ENCODE results near the gene IFNLR1.

IFNLR1 gene

DNA sequence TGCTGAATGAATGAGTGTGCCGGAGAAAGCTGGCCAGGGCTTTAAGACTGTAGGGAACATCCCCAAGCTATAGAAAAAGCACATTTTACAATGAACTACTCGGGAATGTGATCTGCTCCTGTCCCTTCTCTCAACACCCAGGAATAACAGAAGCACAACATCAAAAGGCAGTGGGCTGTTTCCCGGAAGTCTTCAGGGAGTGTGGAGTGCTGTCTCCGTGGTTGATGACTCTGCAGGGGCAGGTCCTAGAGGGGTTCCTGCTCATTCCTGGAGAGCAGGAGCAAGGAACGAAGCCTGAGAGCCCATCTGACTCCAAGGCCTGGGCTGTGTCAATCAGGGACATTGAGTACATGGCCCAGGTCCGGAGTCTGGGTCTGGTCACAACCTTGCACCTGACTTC, 39.3 kb downstream of the IFNLR1 start:
- no peak for DNase-seq (ENCODE audit: low read depth)

DNA sequence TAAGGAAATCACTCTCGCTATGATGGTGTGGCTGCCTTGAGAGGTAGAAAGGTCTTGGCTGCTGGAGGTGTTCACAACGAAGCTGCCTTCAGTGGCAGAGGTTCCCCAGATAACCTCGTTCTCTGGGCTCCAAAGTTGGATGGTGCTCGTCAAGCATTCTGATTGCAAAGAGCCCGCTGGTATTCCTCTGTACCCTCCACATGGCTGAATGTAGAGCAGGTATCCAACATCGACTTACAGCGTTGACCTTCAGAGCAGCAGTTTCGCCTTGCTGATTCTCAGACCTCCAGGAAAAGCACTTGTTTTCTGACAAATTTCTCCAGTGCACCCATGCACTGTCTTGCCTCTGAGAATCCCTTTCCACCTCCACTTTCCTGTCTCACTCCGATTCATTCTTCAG, 39.9 kb downstream of the IFNLR1 start:
- no peak for DNase-seq (ENCODE audit: low read depth)

DNA sequence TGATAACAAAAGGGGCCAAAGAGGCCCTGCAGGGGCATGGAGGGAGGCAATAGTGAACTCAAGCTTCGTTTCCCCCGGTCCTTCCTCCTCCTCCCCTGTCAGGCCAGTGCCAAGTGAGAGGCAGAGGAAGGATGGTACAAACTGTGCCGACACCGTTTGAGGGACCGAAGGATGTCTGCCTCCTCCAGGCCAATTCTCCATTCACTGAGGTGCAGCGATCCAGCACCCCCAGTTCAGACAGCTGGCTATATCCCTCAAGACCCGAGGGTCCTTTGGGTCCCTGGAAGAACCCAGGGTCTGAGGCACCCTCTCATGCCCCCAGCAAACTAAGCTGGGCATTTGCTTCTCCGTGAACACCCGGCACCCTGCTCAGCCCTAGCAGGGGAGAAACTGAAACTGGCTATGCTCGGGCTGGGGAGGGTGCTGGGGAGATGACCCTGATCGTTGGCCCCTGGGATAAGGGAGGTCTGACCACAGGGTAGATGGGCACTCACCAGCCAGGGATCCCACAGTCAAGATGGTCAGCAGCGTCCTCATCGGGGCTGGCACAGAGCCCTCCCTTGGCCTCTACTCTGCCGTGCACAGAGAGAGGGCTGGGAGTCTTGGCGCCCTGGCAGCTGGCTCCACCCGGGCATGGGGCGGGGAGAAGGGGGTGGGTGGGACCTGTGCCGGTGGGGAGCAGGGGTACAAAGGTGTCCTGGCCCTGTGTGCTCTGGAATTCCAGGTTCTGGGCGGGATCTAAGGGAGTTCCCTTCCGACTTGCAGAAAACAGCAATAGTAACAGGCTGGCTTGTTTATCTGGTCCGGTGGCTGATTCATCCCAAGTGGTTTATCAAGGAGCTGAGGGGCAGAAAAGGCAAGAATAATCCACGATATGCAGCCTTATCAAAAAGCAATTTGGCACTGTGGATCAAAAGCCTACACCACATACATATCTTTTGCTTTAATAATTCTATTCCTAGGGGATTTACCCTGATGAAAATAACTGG, 44.2 kb downstream of the IFNLR1 start, which contains the start of gene IL22RA1:
Gene IL22RA1 (minus strand): TSS at position 595 of the 989 bp plus-strand sequence. CDS start 58 bp downstream, at position 537.
- no peak for DNase-seq (ENCODE audit: low read depth)

DNA sequence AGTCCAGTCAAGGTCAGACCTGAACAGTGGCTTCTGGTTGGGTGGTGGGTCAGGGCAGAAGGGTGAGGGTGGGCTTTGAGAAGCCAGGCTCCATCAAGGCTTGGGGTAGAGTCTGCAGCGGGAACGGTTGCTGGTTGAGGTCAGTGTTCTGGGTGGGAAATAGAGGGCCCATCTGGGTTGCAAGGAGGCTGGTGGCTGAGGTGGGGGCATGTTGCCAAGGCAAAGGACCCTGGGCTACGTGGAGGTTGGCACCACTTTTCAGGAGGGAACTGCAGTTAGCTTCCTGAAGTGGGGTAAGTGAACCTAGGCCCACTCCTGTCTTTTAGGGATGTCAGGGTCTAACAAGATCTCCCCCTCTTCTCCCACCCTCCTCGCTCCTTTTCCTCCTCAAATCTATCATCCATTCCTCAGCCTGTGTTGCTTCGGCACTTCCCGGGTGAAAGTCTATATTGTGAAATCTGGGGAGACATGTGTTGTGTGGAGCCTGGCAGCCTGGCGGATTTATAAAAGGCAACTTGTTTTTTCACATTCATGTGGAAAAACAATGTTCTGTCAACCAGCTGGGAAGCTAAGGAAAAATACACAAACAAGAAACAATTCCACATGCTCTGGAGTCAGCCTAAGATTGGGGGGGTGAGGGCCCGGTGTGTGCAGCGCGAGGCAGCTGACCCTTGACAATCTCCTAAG, 45.6 kb downstream of the IFNLR1 start:
- no peak for DNase-seq (ENCODE audit: low read depth)

DNA sequence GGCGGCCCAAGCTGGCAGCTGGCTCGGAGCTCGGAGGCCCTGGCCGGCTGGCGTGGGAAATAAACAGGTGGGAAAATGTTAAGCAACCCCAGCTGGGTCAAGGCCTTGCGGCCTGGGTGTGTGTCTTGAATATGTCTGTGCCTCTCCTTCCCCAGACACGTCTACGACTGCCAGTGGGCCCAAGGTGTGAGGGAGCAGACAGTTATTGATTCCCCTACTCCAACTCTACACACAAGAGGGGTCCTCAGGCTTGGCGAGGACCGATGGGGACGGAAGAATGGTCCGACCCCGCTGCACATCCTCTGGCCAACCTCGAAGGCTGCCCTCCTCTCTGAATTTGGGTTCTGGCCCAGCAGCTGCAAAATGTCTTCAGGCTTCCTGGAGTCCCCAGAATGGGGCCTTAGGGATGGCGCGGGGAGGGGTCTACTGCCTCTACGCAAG, 46.3 kb downstream of the IFNLR1 start:
- DNase-seq (ENCODE audit: low read depth), result no peak

DNA sequence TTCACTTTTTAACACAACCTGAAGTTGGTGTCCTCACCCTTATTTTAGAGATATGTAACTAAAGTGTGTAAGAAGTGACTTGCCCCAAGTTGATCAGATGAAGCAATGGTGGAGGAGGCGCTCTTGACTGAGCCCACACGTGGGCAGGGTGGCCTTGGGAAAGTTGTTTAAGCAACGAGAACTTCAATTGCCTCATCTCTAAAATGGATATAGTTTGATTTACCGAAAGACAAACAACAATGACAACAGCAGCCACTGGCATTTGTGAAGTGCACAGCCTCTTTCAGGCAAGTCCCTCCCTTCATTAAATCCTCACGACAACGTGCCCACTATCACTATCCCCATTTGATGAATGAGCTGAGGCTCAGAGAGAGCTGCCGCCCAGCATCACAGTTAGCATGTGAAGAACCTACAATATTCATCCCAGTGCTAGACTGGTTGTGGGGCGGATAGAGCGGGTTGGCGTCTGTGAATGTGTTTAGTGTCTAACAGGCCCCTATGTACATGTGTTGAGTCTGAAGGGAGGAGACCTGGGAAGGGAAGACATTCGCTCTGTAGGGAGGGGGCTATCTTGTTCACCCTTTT, 47.2 kb downstream of the IFNLR1 start:
- no peak for DNase-seq (ENCODE audit: low read depth)

DNA sequence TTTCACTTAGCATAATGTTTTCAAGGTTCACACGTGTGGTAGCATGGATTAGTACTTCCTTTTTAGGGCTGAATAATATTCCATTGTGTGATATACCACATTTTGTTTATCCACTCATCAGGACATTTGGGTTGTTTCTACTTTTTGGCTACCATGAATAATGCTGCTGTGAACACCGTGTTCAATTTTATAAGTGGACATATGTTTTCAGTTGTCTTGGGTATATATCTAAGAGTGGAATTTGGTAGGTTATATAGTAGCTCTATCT, 47.9 kb downstream of the IFNLR1 start:
- DNase-seq (ENCODE audit: low read depth), result no peak

DNA sequence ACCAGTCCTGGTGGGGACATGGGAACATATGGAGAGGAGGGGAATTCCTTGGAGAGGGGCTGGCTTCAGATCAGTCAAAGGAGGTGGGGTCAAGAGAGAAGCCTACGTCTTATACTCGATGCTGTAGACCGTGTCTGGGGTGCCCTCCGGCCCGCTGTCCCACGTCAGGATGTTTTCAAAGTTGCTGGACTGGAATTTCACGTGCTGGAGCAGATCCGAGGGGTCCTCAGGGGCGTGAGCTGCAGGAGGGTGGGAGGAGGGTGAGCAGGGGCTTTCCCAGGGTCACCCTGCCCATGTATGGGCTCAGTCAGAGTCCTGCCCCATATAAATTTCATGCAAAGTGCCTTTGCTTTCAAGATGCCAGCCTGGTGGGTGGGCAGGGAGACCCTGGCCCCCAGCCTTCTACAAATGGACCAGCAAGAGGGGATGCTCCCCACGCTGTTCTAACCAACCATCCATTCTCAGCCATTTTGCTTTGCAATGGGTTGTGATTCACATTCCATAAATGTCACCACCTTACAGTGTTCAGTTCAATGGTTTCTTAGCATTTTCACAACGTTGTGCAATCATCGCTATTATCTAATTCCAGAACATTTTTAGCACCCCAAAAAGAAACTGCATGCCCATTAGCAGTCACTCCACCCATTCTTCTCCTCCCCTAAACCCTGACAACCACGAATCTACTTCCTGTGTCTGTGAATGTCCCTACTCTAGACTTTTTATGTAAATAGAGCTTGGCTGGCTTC, 48.4 kb downstream of the IFNLR1 start:
- DNase-seq (ENCODE audit: low read depth), result no peak

DNA sequence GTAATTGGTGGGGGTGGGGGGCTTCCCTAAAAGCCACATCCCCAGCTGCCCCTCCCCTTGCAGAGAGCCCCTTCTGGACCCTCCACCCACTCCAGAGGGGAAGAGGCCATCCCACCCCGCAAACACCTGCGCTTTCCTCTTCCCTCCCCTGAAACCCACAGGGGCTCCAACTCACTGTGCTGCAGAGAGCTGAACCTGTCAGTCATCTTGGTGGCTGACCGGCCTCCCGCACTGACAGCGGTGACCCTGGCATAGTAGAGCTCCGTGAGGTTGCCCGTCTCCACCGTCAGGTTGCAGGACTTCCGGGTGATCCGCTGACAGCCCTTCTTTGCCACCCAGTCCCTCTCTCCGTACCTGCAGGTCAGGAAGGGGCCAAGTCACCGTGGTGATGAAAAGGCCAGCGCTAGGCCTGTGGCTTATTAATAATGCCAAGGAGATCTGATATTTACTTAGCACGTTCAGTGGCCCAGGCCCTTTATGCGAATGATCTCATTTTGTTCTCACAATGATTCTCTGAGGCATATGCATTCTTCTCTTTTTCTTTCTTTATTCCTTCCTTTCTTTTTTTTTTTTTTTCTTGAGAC, 50.0 kb downstream of the IFNLR1 start:
- no peak for DNase-seq (ENCODE audit: low read depth)

DNA sequence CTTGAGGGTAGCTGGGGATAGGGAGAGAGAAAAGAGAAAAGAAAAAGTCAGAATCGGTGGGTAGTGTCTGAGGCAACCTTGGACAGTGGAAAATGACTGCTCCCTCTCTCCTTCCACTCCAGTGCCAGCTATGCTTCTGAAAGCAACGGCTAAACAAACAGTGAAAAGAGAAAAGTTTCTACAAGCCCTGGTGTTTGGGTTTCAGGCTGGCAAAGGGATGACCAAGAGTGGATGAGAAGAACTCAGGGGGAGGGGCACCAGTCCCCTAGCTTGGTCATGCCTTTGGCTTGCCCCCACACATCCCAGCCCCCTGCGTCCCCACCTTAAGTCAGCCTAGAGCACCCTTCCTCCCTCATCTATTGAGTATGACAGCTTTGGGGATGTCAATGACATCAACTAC, 52.7 kb downstream of the IFNLR1 start:
- DNase-seq (ENCODE audit: low read depth), result no peak

DNA sequence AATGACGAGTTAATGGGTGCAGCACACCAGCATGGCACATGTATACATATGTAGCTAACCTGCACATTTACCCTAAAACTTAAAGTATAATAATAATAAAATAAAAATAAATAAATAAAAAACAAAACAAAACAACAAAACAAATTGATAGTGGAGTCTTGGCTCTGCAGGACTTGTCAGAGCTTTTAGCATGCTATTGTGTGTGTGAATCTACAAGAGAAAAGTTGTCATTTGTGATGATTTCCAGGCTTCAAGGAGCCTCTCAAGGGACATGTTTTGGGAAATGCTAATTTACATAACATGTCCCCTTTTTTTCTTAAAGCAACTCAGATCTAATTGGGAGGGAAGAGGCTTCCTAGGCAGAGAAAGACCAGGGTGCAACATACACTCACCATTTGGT, 53.3 kb downstream of the IFNLR1 start:
- DNase-seq (ENCODE audit: low read depth), result no peak

DNA sequence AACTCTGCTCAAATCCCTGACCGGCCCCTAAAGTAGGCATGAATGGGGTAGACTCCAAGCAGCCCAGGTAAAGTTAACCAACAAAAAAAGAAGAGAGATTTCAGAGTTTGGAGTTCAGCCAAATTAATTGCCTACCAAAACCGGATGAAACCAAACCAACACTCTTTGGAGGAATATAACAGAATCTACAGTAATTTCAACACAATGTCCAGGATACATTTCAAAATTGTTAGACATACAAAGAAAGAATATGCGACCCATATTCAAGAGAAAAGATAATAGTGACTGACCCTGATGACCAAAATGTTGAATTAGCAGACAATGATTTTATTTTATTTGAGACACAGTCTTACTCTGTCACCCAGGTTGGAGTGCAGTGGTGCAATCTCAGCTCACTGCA, 56.7 kb downstream of the IFNLR1 start:
- no peak for DNase-seq (ENCODE audit: low read depth)

DNA sequence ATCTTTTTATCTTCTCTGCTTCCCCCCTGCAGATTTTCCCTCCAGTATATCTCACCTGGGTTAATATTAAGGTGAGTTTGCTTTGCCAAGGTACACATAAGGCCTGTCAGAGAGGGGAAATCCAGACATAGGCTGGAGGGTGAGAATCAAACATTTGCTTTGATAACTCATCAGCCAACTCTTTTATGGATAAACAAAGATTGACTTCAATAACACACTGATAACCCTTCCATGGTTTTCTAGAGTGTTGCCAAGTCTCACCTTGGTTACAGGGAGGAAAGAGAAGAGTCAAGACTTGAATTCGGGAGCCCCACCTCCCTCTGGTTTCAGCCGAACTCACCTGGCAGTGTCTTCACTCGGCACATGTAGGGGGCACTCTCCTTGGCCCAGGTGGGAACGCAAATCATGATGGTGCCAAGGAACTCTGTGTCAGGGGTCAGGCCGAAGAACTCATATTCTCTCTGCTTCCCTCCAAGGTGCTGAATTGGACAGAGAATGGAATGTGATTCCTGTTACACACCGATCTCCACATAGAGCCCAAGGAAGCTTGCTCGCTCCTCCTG, 59.2 kb downstream of the IFNLR1 start:
- DNase-seq (ENCODE audit: low read depth), result no peak

DNA sequence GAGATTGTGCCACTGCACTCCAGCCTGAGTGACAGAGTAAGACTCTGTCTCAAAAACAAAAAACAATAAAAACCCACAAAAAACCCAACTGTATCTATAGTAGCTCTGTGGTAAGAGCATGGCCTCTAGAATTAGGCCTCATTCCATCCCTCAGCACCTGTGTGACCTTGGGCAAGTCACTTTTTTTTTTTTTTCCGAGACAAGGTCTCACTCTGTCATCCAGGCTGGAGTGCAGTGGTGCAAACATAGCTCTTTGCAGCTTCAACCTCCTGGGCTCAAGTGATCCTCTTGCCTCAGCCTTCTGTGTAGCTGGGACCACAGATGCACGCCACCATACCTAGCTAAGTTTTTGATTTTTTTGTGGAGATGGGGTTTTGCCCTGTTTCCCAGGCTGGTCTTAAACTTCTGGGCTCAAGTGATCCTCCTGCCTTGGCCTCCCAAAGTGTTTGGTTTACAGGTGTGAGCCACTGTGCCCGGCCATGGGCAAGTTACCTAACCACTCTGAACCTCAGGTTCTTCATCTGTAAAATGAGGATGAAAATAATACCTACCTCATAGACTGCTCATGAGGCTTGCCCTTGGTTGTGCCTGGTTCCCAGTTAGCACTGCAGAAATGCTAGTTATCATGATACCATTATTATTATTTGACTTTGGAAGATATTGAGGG, 59.8 kb downstream of the IFNLR1 start:
- DNase-seq (ENCODE audit: low read depth), result no peak

DNA sequence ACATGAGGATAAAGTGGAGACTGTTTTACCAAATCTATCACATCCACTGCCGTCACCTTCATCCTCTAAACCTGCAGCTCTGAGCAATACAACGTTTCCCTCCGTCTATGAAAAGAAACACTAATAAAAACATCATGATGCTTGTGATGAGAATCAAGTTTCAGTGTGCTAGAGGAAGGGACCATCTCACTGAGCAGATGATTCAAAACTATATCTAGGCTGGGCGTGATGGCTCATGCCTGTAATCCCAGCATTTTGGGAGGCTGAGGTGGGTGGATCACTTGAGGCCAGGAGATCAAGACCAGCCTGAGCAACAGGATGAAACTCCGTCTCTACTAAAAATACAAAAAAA, 60.4 kb downstream of the IFNLR1 start:
- no peak for DNase-seq (ENCODE audit: low read depth)

DNA sequence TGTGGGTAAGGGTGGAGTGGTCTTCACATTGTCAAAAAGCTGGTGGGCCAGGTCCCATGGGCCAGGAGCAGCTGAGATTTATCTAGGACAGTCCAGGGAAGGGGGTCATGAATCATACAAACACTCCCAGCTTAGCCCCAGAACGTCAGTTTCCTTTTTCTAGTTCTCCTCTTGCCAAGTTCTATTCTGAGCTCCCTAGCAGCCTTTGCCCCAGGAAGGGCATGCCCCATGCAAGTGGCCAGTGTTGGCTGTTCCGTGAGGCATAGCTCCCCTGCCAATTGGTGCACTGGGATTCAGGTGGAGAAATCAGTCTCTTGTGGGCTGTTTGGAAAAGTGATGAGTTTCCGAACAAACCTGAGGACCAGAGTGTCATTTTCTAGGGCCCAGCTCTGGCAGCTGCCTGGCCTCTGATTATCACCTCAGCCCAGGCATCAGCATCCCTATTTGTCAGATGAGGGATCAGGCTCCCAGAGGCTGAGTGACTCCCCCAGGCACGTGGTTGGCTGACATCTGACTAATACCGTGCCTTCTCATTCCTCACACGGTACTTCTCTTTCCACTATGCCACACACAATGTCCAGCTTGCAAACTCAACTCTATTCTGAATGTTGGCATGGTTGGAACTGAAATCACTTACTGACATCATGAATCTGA, 60.9 kb downstream of the IFNLR1 start:
- no peak for DNase-seq (ENCODE audit: low read depth)

DNA sequence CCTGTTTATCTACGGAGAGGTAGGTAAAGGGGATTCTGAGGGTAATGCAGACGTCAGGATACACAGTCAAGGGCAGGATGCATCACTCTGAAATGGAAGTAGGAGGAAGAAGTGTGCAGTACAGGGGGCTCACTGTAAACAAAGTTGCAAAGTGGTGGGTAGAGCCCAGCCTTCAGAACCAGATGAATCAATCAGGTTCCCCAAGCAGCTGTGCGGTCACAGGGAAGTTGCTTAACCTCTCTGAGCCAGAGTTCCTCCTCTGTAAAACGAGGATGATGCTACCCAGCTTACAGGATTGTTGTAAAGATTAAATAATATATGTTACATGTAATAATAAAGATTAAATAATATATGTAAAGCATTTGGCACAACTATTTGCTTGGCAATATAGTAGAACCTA, 61.6 kb downstream of the IFNLR1 start:
- no peak for DNase-seq (ENCODE audit: low read depth)

DNA sequence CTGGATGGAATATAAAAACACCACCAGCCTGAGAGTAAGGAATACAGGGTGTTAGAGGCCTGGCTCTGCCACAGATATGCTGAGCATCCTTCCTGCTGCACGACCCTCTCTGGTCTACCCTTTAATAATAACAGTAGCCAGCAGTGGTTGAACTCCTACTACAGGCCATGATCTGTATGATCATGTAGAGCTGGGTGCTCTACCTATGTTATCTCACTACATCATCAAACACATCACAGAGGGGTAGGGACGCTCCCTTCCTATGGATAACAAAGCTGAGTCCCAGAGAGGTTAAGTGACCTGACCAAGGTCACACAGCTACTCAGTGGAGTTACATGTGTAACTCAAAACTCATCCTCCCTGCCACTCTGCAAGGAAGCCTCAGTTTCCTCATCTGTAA, 62.1 kb downstream of the IFNLR1 start:
- DNase-seq (ENCODE audit: low read depth), result no peak

DNA sequence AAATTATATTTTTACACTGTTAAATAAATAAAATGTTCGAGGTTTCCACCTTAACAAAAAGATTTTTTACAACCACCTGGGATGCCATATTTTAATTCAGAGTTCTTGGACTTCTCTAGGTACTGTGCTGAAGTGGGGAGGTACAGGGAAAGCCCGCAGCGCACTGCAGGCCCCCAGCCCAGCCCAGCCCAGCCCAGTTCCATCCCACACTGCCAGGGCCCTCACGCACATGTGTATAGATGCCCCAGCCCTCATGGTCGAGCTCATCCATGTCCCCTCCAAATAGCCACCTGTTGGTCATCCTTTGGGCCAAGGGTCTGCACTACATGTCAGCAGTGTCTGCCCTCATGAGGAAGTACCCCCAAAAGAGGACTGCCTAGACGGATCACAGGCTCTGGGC, 63.5 kb downstream of the IFNLR1 start:
- no peak for DNase-seq (ENCODE audit: low read depth)

DNA sequence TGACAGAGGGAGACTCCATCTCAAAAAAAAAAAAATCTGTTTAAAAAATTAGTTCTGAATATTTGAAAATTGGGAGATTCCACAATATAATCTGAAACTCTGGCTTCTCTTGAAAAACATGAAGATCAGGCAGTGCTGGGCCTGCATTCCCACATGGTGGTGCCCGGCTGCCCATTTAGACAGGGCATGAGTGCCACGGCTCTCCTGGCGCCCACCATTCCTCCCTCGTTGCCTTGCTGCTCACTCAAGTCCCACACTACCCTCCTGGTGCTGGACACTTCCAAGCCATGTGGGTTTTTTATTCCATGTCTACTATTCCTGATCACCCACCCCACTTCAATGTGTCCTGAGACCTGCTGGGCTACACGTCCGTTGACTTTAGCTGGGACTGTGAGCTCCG, 64.3 kb downstream of the IFNLR1 start:
- no peak for DNase-seq (ENCODE audit: low read depth)

DNA sequence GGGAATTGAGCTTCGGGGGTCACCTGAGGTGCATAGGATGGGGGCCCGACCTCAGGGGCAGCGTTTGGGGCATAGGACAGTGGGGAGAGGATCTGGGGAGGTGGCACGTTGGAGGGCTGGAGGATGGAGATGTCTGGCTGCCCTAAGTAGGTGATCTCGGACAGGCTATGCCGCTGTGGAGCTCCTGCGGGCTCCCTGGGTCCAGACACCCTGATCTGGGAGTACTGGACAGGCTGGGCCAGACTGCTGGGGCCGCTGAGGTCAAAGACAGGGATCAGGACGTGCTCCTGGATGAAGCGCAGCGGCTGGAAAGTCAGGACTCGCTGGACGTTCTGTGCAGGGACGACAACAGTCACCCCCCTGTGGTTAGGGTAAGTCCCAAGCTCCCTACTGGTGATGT, 65.7 kb downstream of the IFNLR1 start:
- DNase-seq (ENCODE audit: low read depth), result no peak
